ENCODE results near the gene CMTM4. TPM values are rescaled to one million over a fixed set of nuclear protein-coding genes. Genes with fewer than 3 reads are reported as not detected.
A peak's percentile ranks its signal among the peaks of the same experiment; 100 is the strongest.

Gene CMTM4
- polyA plus RNA-seq, 1 of the 3 experiments (the other 2 are of a cell fraction), result 21.7 TPM

GRCh38 chr16:66706506-66706880 is 9.9 kb upstream of the CMTM4 start:
- Histone ChIP-seq H3K4me1 (ENCODE audit: control insufficient read depth in 1 of 2, insufficient read depth in 2 of 2, low read depth in 1 of 2, low read length in 1 of 2) (peaks cover 0 to 11% of the 10 kb centered on the region in 2 experiments; a peak in 1 of 4 replicates), H4K20me1 (ENCODE audit: insufficient read depth) (no peaks in the 10 kb centered on the region), H3K9me2 (no peaks in the 10 kb centered on the region), H3K79me2 (ENCODE audit: insufficient read depth) (no peaks in the 10 kb centered on the region), H3K27ac (ENCODE audit: low read depth in 2 of 2, low read length in 1 of 2) (no peak overlapping the region), H3K27me3 (ENCODE audit: insufficient read depth) (no peaks in the 10 kb centered on the region), H3K9ac (no peak overlapping the region), H3K9me3 (no peaks in the 10 kb centered on the region), H3F3A (replicated peaks; ENCODE audit: insufficient read depth) (peaks cover 6% of the 10 kb centered on the region), H3K4me2 (no peak overlapping the region), H3K36me3 (replicated peaks in 1 of 2; ENCODE audit: control insufficient read depth in 1 of 2, insufficient read depth in 2 of 2, low read length in 1 of 2) (no peaks in the 10 kb centered on the region), H3K4me3 (ENCODE audit: low read depth in 2 of 2, low read length in 1 of 2) (no peak overlapping the region), H2AFZ (ENCODE audit: low read depth) (peak overlapping the region; percentile 55; the same call in 1 of the 2 replicates)
- CTCF ChIA-PET, result interaction anchor here (1.2 to 1.5 kb wide), 2 partner anchors 11 to 97 kb away, joined by 4 read pairs; no protein-coding TSS in a partner anchor
- POLR2A ChIA-PET, result no interaction called here
- DNase-seq, result no peak
- 85% methylated on average over 8 of the region's 8 CpGs for WGBS (ENCODE audit: low lambda C conversion rate)
- TF ChIP-seq EP300 (IDR thresholded peaks at IDR 0.05; ENCODE audit: borderline replicate concordance in 1 of 2, low read depth in 1 of 2, low read length in 1 of 2) (no peak), IRF3 (IDR thresholded peaks at IDR 0.05; ENCODE audit: low read depth, low read length) (no peak), FOXM1 (IDR thresholded peaks at IDR 0.05; ENCODE audit: low read depth) (no peak), MXI1 (IDR thresholded peaks at IDR 0.05; ENCODE audit: low read depth, low read length) (no peak), CTCF (IDR thresholded peaks at IDR 0.05) (no peak), REST (IDR thresholded peaks at IDR 0.05; ENCODE audit: low read depth, low read length) (no peak), RFX5 (IDR thresholded peaks at IDR 0.05; ENCODE audit: low read length) (no peak), ELF1 (IDR thresholded peaks at IDR 0.05) (no peak), USF2 (IDR thresholded peaks at IDR 0.05; ENCODE audit: borderline replicate concordance, low read depth, low read length) (no peak), EZH2phosphoT487 (IDR thresholded peaks at IDR 0.05; ENCODE audit: borderline replicate concordance, low read depth) (no peak), YY1 (IDR thresholded peaks at IDR 0.05; ENCODE audit: low read depth) (no peak), USF1 (IDR thresholded peaks at IDR 0.05; ENCODE audit: borderline replicate concordance, low read depth) (no peak), TEAD4 (IDR thresholded peaks at IDR 0.05; ENCODE audit: borderline replicate concordance, insufficient read depth) (no peak), PBX3 (IDR thresholded peaks at IDR 0.05) (no peak), NRF1 (IDR thresholded peaks at IDR 0.05; ENCODE audit: low read depth, low read length) (no peak), TCF12 (IDR thresholded peaks at IDR 0.05) (no peak), ZBTB33 (IDR thresholded peaks at IDR 0.05; ENCODE audit: borderline replicate concordance, low read depth) (no peak)
